HG02571 (cell line): ENCODE measurements around the gene ALAS2.
"Not testable (repeated sequence)": the region's sequence is repeated elsewhere in the genome, so short reads cannot be mapped to it uniquely, and the experiment has no call there.

Experiments
- ATAC-seq: cut with Tn5 transposase; IDR thresholded peaks from one replicate; pipeline ENCODE4 v1.9.1; 2021; ENCODE audit warnings: mild to moderate bottlenecking, moderate library complexity; ENCODE audit not compliant: unreplicated experiment

ALAS2 gene

GRCh38 chrX:55030271-55031205, at the start of gene ALAS2:
TSS of gene ALAS2 (minus strand) at chrX:55030977. CDS start at chrX:55026000, 4,977 bp downstream.
- no peak for ATAC-seq

- no peak for ATAC-seq
Measured at GRCh38 chrX:55074851-55075467, 44.2 kb upstream of the ALAS2 start, which contains the start of gene PAGE2B. TSS of gene PAGE2B (plus strand) at chrX:55075030. CDS start at chrX:55076042, 1,012 bp downstream.

GRCh38 chrX:55072286-55072685, 41.5 kb upstream of the ALAS2 start:
- no peak for ATAC-seq

- not testable (repeated sequence) for ATAC-seq
Measured at GRCh38 chrX:55067180-55067579, 36.4 kb upstream of the ALAS2 start.

- no peak for ATAC-seq
Measured at GRCh38 chrX:55057675-55058249, 27.0 kb upstream of the ALAS2 start.

- no peak for ATAC-seq
Measured at GRCh38 chrX:55056820-55057674, 26.3 kb upstream of the ALAS2 start.

- ATAC-seq: not testable (repeated sequence)
Measured at GRCh38 chrX:55050599-55050998, 19.8 kb upstream of the ALAS2 start.

- ATAC-seq: no peak
Measured at GRCh38 chrX:55041514-55041913, 10.7 kb upstream of the ALAS2 start.

- no peak for ATAC-seq
Measured at GRCh38 chrX:55039471-55039870, 8.7 kb upstream of the ALAS2 start.

GRCh38 chrX:55033429-55033828, 2.7 kb upstream of the ALAS2 start:
- ATAC-seq: no peak

GRCh38 chrX:55029291-55029690, 1.5 kb downstream of the ALAS2 start:
- no peak for ATAC-seq

- ATAC-seq: no peak
Measured at GRCh38 chrX:55028611-55029010, 2.2 kb downstream of the ALAS2 start.

GRCh38 chrX:55028040-55028439, 2.7 kb downstream of the ALAS2 start:
- no peak for ATAC-seq

- no peak for ATAC-seq
Measured at GRCh38 chrX:55026840-55027239, 3.9 kb downstream of the ALAS2 start.

- ATAC-seq: no peak
Measured at GRCh38 chrX:55026143-55026542, 4.6 kb downstream of the ALAS2 start.

- ATAC-seq: no peak
Measured at GRCh38 chrX:55014897-55015299, 15.9 kb downstream of the ALAS2 start.

GRCh38 chrX:55011294-55011693, 19.5 kb downstream of the ALAS2 start:
- no peak for ATAC-seq

GRCh38 chrX:55008571-55009358, 22.0 kb downstream of the ALAS2 start:
- no peak for ATAC-seq

GRCh38 chrX:55007656-55008055, 23.1 kb downstream of the ALAS2 start:
- ATAC-seq: no peak
